ENCODE data around the gene TGFBR3L. TPM values are rescaled to one million over a fixed set of nuclear protein-coding genes. Genes with fewer than 3 reads are reported as not detected.

The TGFBR3L gene
- total RNA-seq, 4 donors from 2014 or later: 2.2 to 8.3 (median 6.1) TPM

DNA sequence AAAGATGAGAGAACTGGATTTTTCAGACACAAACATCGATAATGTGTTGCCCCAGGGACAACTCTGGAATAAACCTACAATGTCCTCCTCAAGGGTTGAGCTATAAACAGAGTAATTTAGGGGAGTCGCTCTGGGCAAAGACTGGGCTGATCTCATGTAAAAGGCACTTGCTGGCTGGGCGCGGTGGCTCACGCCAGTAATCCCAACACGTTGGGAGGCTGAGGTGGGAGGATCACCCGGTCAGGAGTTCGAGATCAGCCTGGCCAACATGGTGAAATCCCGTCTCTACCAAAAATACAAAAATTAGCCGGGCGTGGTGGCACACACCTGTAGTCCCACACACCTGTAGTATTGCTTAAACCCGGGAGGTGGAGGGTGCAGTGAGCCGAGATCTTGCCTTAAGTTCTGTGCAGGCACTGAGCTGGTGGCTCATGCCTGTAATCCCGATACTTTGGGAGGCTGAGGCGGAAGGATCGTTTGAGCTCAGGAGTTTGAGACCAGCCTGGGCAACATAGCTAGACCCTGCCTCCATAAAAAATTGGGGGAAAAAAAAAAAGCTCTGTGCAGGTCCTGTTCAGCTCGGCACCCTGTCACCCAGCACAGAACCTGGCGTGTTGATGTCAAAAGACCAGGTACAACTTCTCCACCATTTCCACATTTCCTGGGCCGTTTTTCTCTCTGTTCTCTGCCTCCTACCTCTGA is 27.4 kb downstream of the TGFBR3L start:
- H3K4me1 ChIP-seq: peaks cover 19 to 60% (median 52%) of the 10 kb centered on the region in 4 donors

DNA sequence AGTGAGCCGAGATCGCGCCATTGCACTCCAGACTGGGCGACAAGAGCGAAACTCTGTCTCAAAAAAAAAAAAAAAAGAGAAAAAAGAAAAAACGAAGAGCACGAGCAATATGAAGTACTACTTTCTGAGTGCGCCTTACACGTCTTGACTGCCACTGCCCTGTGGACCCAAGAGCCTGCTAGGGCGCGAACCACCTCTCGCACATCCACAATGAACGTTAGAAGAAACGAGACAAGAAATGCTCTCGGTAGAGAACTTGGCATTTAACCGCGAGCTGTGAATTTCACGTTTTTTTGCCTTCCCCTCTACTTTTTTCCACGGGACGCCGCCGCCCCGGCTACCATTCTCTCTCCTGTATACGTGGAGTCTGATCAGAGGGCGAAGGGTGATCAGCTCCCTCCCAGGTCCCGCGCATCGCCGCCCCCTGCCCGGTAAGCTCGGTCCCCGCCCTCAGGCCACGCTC is 28.4 kb downstream of the TGFBR3L start:
- TF ChIP-seq EP300 (IDR thresholded peaks at IDR 0.05): no peak
- TF ChIP-seq, protein P1, sequence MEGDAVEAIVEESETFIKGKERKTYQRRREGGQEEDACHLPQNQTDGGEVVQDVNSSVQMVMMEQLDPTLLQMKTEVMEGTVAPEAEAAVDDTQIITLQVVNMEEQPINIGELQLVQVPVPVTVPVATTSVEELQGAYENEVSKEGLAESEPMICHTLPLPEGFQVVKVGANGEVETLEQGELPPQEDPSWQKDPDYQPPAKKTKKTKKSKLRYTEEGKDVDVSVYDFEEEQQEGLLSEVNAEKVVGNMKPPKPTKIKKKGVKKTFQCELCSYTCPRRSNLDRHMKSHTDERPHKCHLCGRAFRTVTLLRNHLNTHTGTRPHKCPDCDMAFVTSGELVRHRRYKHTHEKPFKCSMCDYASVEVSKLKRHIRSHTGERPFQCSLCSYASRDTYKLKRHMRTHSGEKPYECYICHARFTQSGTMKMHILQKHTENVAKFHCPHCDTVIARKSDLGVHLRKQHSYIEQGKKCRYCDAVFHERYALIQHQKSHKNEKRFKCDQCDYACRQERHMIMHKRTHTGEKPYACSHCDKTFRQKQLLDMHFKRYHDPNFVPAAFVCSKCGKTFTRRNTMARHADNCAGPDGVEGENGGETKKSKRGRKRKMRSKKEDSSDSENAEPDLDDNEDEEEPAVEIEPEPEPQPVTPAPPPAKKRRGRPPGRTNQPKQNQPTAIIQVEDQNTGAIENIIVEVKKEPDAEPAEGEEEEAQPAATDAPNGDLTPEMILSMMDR (IDR thresholded peaks at IDR 0.05): no peak
- TF ChIP-seq POLR2A (IDR thresholded peaks at IDR 0.05; ENCODE audit: low read depth): no peak
- no peak for TF ChIP-seq POLR2AphosphoS5 (IDR thresholded peaks at IDR 0.05)
- H3K27me3 ChIP-seq: no peaks in the 10 kb centered on the region
- no peaks in the 10 kb centered on the region for H3K9me3 ChIP-seq
- H3K4me3 ChIP-seq: peak overlapping the region; percentile 63 to 97 (median 79)
- intact Hi-C loops (cut with DNase I): loop anchor here (5.0 to 10.0 kb wide), 2 partner anchors 59 to 312 kb away; no protein-coding TSS in a partner anchor
- peak overlapping the region; percentile 93 to 98 (median 96) for H3K27ac ChIP-seq (replicated peaks in 1 of 4)
- WGBS: 4% methylated on average over 33 of the region's 33 CpGs
- DNase-seq (ENCODE audit: extremely low spot score): no peak
- H3K36me3 ChIP-seq: peaks cover 14 to 32% (median 26%) of the 10 kb centered on the region in 4 donors
- H3K4me1 ChIP-seq: peaks cover 19 to 57% (median 49%) of the 10 kb centered on the region in 4 donors

More for the DNA sequence above, 27.4 kb downstream of the TGFBR3L start:
- Histone ChIP-seq H3K36me3 (peaks cover 20 to 42% (median 35%) of the 10 kb centered on the region in 4 donors), H3K27me3 (no peaks in the 10 kb centered on the region), H3K27ac (replicated peaks in 1 of 4) (peak overlapping the region in 3 of 4 donors; percentile 93 to 97 (median 95)), H3K4me3 (peak overlapping the region; percentile 63 to 97 (median 79)), H3K9me3 (no peaks in the 10 kb centered on the region)
- intact Hi-C loops (cut with DNase I): loop anchor here (5.0 to 10.0 kb wide), 2 partner anchors 60 to 313 kb away; no protein-coding TSS in a partner anchor
- TF ChIP-seq EP300 (IDR thresholded peaks at IDR 0.05) (no peak), POLR2A (IDR thresholded peaks at IDR 0.05; ENCODE audit: low read depth) (no peak), POLR2AphosphoS5 (IDR thresholded peaks at IDR 0.05) (no peak)
- TF ChIP-seq, protein P1 (IDR thresholded peaks at IDR 0.05): no peak
- DNase-seq (ENCODE audit: extremely low spot score): no peak
- WGBS: 88% methylated on average over 19 of the region's 19 CpGs

DNA sequence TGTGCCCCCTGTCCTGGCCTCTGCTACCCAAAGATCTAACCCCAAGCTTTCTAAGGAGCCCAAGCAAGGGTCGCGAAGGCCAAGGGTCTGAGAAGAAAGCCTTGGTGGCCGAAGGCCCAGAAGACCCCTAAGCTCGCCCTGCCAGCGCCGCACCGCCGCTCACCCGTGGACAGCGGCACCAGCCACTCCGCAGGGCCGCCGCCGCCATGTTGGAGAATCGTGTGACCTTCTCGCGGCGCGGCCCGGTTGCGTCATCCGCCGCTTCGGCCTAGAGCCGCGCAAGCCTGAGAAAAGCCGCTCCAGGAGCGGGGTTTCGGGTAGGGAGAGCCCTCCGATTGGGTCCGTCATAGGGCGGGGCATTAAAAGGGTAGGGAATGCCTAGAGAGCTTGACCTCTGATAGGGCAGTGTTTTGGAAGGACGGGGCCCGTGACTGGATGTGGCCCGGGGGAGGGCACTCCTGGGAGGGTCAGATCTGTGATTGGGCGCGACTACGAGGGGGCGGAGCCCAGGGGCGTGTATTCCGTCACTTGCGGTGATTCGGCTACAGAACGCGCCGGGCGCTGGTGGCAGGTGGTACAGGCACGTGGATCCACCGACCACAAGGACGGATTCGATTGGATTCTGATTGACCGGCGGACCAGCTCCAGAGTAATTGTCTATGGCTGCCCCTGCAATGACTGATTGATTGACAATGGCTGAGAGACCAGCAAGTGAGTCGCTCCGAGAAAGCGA is 29.0 kb downstream of the TGFBR3L start, which contains the start of gene TIMM44:
Gene TIMM44, minus strand, starts transcription at position 223 of the 733 bp plus-strand sequence. Its CDS starts 15 bp downstream, at position 208.
- Histone ChIP-seq H3K4me3 (peak within 1 kb of the TSS; percentile 63 to 97 (median 79)), H3K27me3 (no peaks in the 10 kb centered on the region), H3K27ac (replicated peaks in 1 of 4) (peak within 1 kb of the TSS; percentile 93 to 98 (median 96)), H3K4me1 (peaks cover 19 to 55% (median 49%) of the 10 kb centered on the region in 4 donors), H3K36me3 (peaks cover 14 to 26% (median 20%) of the 10 kb centered on the region in 4 donors), H3K9me3 (no peaks in the 10 kb centered on the region)
- 2% methylated on average over 37 of the region's 56 CpGs for WGBS
- peak; percentile 100 for DNase-seq (ENCODE audit: extremely low spot score)
- intact Hi-C loops (cut with DNase I): loop anchor here (5.0 to 10.0 kb wide), 2 partner anchors 59 to 311 kb away; no protein-coding TSS in a partner anchor
- TF ChIP-seq, protein P1 (IDR thresholded peaks at IDR 0.05): no peak
- TF ChIP-seq POLR2AphosphoS5 (IDR thresholded peaks at IDR 0.05) (peak; percentile 95 to 97), EP300 (IDR thresholded peaks at IDR 0.05) (no peak), POLR2A (IDR thresholded peaks at IDR 0.05; ENCODE audit: low read depth) (peak; percentile 47)

DNA sequence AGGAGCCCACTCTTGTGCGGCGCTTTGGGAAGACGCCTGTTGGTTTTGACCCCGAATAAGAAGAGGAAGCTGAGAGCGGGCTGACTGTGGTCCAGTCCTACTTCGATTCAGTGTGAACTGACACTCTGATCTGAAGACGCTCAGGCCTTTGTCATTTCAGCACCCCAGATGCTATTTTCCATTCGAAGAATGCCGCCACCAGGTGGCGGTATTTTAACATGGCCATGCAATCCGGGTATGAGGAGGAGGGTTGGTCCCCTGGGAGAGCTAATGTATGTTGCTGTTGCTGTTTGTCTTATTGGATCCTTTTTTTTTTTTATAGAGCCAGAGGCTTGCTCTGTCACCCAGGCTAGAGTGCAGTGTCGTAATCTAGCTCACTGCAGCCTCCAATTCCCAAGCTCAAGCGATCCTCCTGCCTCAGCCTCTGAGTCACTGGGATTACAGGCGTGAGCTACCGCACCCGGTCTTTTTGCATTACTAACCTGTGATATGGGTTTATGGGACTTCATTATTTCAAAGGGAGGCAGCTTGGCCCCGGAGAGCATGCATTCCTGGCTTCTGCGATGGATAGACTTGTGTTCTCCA is 29.6 kb downstream of the TGFBR3L start:
- intact Hi-C loops (cut with DNase I): loop anchor here (5.0 to 10.0 kb wide), 2 partner anchors 58 to 311 kb away; no protein-coding TSS in a partner anchor
- Histone ChIP-seq H3K9me3 (no peaks in the 10 kb centered on the region), H3K27ac (replicated peaks in 1 of 4) (peak overlapping the region; percentile 87 to 97 (median 94)), H3K4me1 (peaks cover 19 to 48% (median 45%) of the 10 kb centered on the region in 4 donors), H3K36me3 (peaks cover 14 to 20% (median 18%) of the 10 kb centered on the region in 4 donors), H3K4me3 (peak overlapping the region; percentile 63 to 97 (median 79)), H3K27me3 (no peaks in the 10 kb centered on the region)
- peak; percentile 98 for DNase-seq (ENCODE audit: extremely low spot score)
- TF ChIP-seq EP300 (IDR thresholded peaks at IDR 0.05) (no peak), POLR2A (IDR thresholded peaks at IDR 0.05; ENCODE audit: low read depth) (no peak), POLR2AphosphoS5 (IDR thresholded peaks at IDR 0.05) (no peak)
- TF ChIP-seq, protein P1 (IDR thresholded peaks at IDR 0.05): peak; percentile 79 to 84 (median 82)
- 27% methylated on average over 18 of the region's 18 CpGs for WGBS

All from esophagus muscularis mucosa (tissue), 4 donors.